K562 (cell line): ENCODE results near the gene GNAL. TPM values are rescaled to one million over a fixed set of nuclear protein-coding genes. Genes with fewer than 3 reads are reported as not detected.
A peak's percentile ranks its signal among the peaks of the same experiment; 100 is the strongest.

ENCODE experiments used
- ATAC-seq: fragments of 200-7000 bp; cut with Tn5 transposase; 3 replicates; pipeline ENCODE4 v1.9.1; 2020; ENCODE audit warnings: moderate library complexity
- BruUV-seq: library from RNA; stranded (reverse); fragments of 400-500 nt; replicated peaks from 2 replicates; lab custom pipeline; 2021; lab: Mats Ljungman, UMichigan
- CTCF ChIA-PET: fragments of 300-600 bp; formaldehyde crosslinking; extraction: SDS; loops from one replicate; lab custom pipeline; 2021; ENCODE audit warnings: low intra/inter-chr PET ratio; lab: Yijun Ruan, JAX
- POLR2A ChIA-PET: fragments of 300-600, 350-650 bp; sonication (Branson Sonifier 250); formaldehyde crosslinking; extraction: SDS; loops from one replicate; lab custom pipeline; 2021; ENCODE audit warnings: antibody characterized with exemption, inconsistent platforms; lab: Yijun Ruan, JAX
- DNase-seq, 4 experiments: peaks; one replicate each; pipeline versions ENCODE4 v3.0.0 to v3.0.0-alpha.2; 2011 to 2018; ENCODE audit warnings: low spot score in 3 of 4, mixed read lengths in 3 of 4; ENCODE audit errors: extremely low read depth in 1 of 4
- FAIRE-seq: peaks from 2 replicates; lab custom pipeline; 2011; peaks lifted over from hg19 to GRCh38; lab: Jason Lieb, UNC
- H2AFZ ChIP-seq: 2 replicates; pipeline ENCODE4 v1.6.0; 2011; ENCODE audit warnings: low read depth, low read length, control low read depth, inconsistent platforms
- H3K27ac ChIP-seq: fragments of 200-600 bp; 3 replicates; pipeline ENCODE4 v1.8.0; 2011; ENCODE audit warnings: low read depth, mild to moderate bottlenecking, control low read depth, inconsistent platforms, low read length, moderate library complexity, mixed read lengths; ENCODE audit errors: extremely low read depth
- H3K27me3 ChIP-seq, 2 experiments: fragments of 300-600 bp in 1 of 2; 2 replicates in 1 of 2; 3 replicates in 1 of 2; pipeline versions ENCODE4 v1.6.0 to v1.8.0; 2011; ENCODE audit warnings: inconsistent platforms in 2 of 2, low read length in 2 of 2, mild to moderate bottlenecking in 1 of 2, mixed read lengths in 1 of 2, moderate library complexity in 1 of 2; ENCODE audit not compliant: control insufficient read depth in 2 of 2, insufficient read depth in 2 of 2
- H3K36me3 ChIP-seq: fragments of 300-600 bp; 3 replicates; pipeline ENCODE4 v1.8.0; 2011; ENCODE audit warnings: mild to moderate bottlenecking, low read length, inconsistent platforms; ENCODE audit not compliant: control insufficient read depth, insufficient read depth
- H3K4me1 ChIP-seq, 2 experiments: fragments of 200-600 bp in 1 of 2; replicated peaks in 1 of 2; 2 replicates in 1 of 2; 3 replicates in 1 of 2; pipeline versions ENCODE4 v1.5.1 to v1.8.0; 2011; ENCODE audit warnings: inconsistent platforms in 2 of 2, low read length in 2 of 2, mild to moderate bottlenecking in 1 of 2, mixed read lengths in 1 of 2, moderate library complexity in 1 of 2; ENCODE audit not compliant: control insufficient read depth in 2 of 2, insufficient read depth in 2 of 2
- H3K4me2 ChIP-seq: 2 replicates; pipeline ENCODE4 v1.6.1; 2011; ENCODE audit warnings: low read length, control low read depth, inconsistent platforms, mixed read lengths; ENCODE audit not compliant: insufficient read depth
- H3K4me3 ChIP-seq: fragments of 200-600 bp; sonication (generic), shearing (Covaris generic); 2 replicates; pipeline ENCODE4 v1.5.1; 2016; ENCODE audit warnings: control low read depth, inconsistent platforms
- H3K79me2 ChIP-seq: fragments of 200-600 bp; 3 replicates; pipeline ENCODE4 v1.8.0; 2011; ENCODE audit warnings: low read length, inconsistent platforms; ENCODE audit not compliant: control insufficient read depth, insufficient read depth
- H3K9ac ChIP-seq, 2 experiments: 2 replicates each; pipeline versions ENCODE4 v1.6.0 to v1.6.1; 2011; ENCODE audit warnings: low read depth in 2 of 2, low read length in 2 of 2, control low read depth in 1 of 2, inconsistent platforms in 1 of 2, mild to moderate bottlenecking in 1 of 2, mixed read lengths in 1 of 2; ENCODE audit not compliant: insufficient read depth in 1 of 2
- H3K9me1 ChIP-seq: one replicate; pipeline ENCODE4 v1.6.0; 2011; ENCODE audit warnings: inconsistent platforms, mild to moderate bottlenecking, low read length, moderate library complexity; ENCODE audit not compliant: control insufficient read depth, insufficient read depth
- H3K9me3 ChIP-seq: replicated peaks from 2 replicates; pipeline ENCODE4 v1.5.1; 2011; ENCODE audit warnings: low read depth, low read length, inconsistent platforms; ENCODE audit not compliant: control insufficient read depth, insufficient read depth
- H4K20me1 ChIP-seq: replicated peaks from 2 replicates; pipeline ENCODE4 v1.6.1; 2011; ENCODE audit warnings: low read length, inconsistent platforms, mixed read lengths; ENCODE audit not compliant: control insufficient read depth, insufficient read depth
- ELK1 ChIP-seq: sonication (generic); formaldehyde crosslinking; IDR thresholded peaks from 2 replicates; pipeline ENCODE4 v1.8.1; 2022; ENCODE audit warnings: missing genetic modification reagents
- ETV5 ChIP-seq: sonication (generic); formaldehyde crosslinking; IDR thresholded peaks from 2 replicates; pipeline ENCODE4 v1.4.0; 2020; ENCODE audit warnings: low read depth, mild to moderate bottlenecking, missing genetic modification reagents
- RAD51 ChIP-seq: fragments of 450-650 bp; IDR thresholded peaks from 2 replicates; pipeline ENCODE4 v1.7.1; 2016; ENCODE audit warnings: low read depth, mild to moderate bottlenecking, borderline replicate concordance
- REST ChIP-seq, 2 experiments: fragments of 450-650 bp; formaldehyde crosslinking in 1 of 2; IDR thresholded peaks; 2 replicates each; pipeline versions ENCODE4 v1.4.0 to v1.6.1; 2014 to 2020; ENCODE audit warnings: mild to moderate bottlenecking in 2 of 2, borderline replicate concordance in 1 of 2, low read depth in 1 of 2
- WGBS: fragments of 100-300 bp; shearing (Covaris generic); methylation state at CpG from one replicate; pipeline ENCODE4 v1.1.6; 2016; ENCODE audit warnings: low coverage, mixed read lengths; ENCODE audit not compliant: insufficient coverage; ENCODE audit errors: missing lambda C conversion rate; 5-methylcytosine and 5-hydroxymethylcytosine counted together
- in situ Hi-C: fragments of 300-500 bp; cut with MboI; formaldehyde crosslinking; loops from 4 replicates; pipeline ENCODE4 v1.15.0; 2018; ENCODE audit warnings: inconsistent platforms, mixed read lengths
- intact Hi-C: fragments of 100-400 bp; cut with micrococcal nuclease; formaldehyde crosslinking; loops from 2 replicates; pipeline ENCODE4 v1.14.2; 2022
- polyA plus RNA-seq, 8 experiments: library from polyadenylated mRNA; depleted of rRNA in 4 of 8; stranded (reverse) in 5 of 8; unstranded in 3 of 8; fragments of >200 nt; fragmentation: Nextera tagmentation in 2 of 8; fragmentation: Illumina TruSeq in 1 of 8; extraction: Ambion mirVana in 2 of 8; extraction: Trizol in 1 of 8; gene quantifications; 2 replicates each; pipeline versions ENCODE4 v1.2.1 to v1.2.3, GENCODE V29; 2011 to 2014; ENCODE audit warnings: inconsistent platforms in 1 of 8, missing spikeins in 1 of 8
- total RNA-seq, 7 experiments: library from RNA; depleted of rRNA in 6 of 7; stranded (reverse); fragments of >200 nt in 6 of 7; fragmentation: Illumina TruSeq in 2 of 7; extraction: Trizol in 2 of 7; gene quantifications; 2 replicates each; pipeline versions ENCODE4 v1.2.1 to v1.2.3, GENCODE V29; 2011 to 2021; ENCODE audit warnings: low replicate concordance in 1 of 7

GNAL gene
- total and polyA plus RNA-seq, 9 of the 15 experiments (the other 6 are each of a cell fraction or from before 2014, with no cell fraction given): under 0.01 to 0.10 (median 0.01) TPM; not detected in 5

- no peak overlapping the region for H3K27ac ChIP-seq
- H3K4me3 ChIP-seq: no peak overlapping the region
- FAIRE-seq: no peak
- H3K79me2 ChIP-seq: no peaks in the 10 kb centered on the region
- ChIA-PET POLR2A (no interaction called here), CTCF (no interaction called here)
- H3K9ac ChIP-seq: no peak overlapping the region
- H3K4me2 ChIP-seq: no peak overlapping the region
- TF ChIP-seq ETV5 (no peak), RAD51 (no peak), REST (IDR thresholded peaks at IDR 0.05; ENCODE audit: borderline replicate concordance) (peak; percentile 54), REST (CRISPR knock-in tag; IDR thresholded peaks at IDR 0.05; ENCODE audit: low read depth) (no peak), ELK1 (no peak)
- no peak for ATAC-seq
- no peak overlapping the region for H2AFZ ChIP-seq
- in situ Hi-C loops: no loop called here
- intact Hi-C loops: no loop called here
- H3K9me3 ChIP-seq: no peaks in the 10 kb centered on the region
- 8% methylated on average over 6 of the region's 6 CpGs for WGBS
- BruUV-seq: no TSS peak
- H3K9me1 ChIP-seq: no peaks in the 10 kb centered on the region
- no peaks in the 10 kb centered on the region for H3K36me3 ChIP-seq
- H3K27me3 ChIP-seq: peaks cover 18 to 19% of the 10 kb centered on the region in 2 experiments
- no peaks in the 10 kb centered on the region for H4K20me1 ChIP-seq
- DNase-seq: no peak
- H3K4me1 ChIP-seq: peaks cover 5 to 9% of the 10 kb centered on the region in 2 experiments; a peak in 4 of 5 replicates
Observed at GRCh38 chr18:11802158-11802557, 113.1 kb downstream of the GNAL start.
